HFFc6 (cell line): ENCODE measurements around the gene GRIP2. TPM values are rescaled to one million over a fixed set of nuclear protein-coding genes. Genes with fewer than 3 reads are reported as not detected.

Experiments
- DNase-seq: peaks from one replicate; pipeline ENCODE4 v3.0.0-alpha.2; 2018
- H3K27ac Mint-ChIP-seq: 2 replicates; pipeline ENCODE4 v1.8.0; 2020; ENCODE audit warnings: mild to moderate bottlenecking, mixed read lengths
- H3K27me3 Mint-ChIP-seq: 2 replicates; pipeline ENCODE4 v1.8.0; 2021; ENCODE audit warnings: mild to moderate bottlenecking, moderate library complexity, mixed read lengths; ENCODE audit not compliant: insufficient read depth
- H3K36me3 Mint-ChIP-seq: 2 replicates; pipeline ENCODE4 v1.8.0; 2021; ENCODE audit warnings: low read depth, mixed read lengths
- H3K4me1 Mint-ChIP-seq: 2 replicates; pipeline ENCODE4 v1.8.0; 2020; ENCODE audit warnings: low read depth, mixed read lengths
- H3K4me3 Mint-ChIP-seq: 2 replicates; pipeline ENCODE4 v1.8.0; 2020; ENCODE audit warnings: mild to moderate bottlenecking, moderate library complexity, mixed read lengths
- H3K9me3 Mint-ChIP-seq: 2 replicates; pipeline ENCODE4 v1.8.0; 2020; ENCODE audit warnings: mild to moderate bottlenecking, mixed read lengths
- total RNA-seq, 6 experiments: library from RNA; stranded (reverse); fragmentation: NEBNext Ultra II Directional; extraction: Animal tissue kit (Norgen Biotek cat#: 25700); gene quantifications; 2 replicates in 1 of 6; 3 replicates in 5 of 6; pipeline ENCODE4 v1.2.3, GENCODE V29; 2021
- TF ChIP-seq, protein P1 (sequence below): fragments of 200-600 bp; sonication (generic); IDR thresholded peaks from 2 replicates; pipeline ENCODE4 v1.5.0; 2021; ENCODE audit warnings: antibody characterized with exemption, mild to moderate bottlenecking

Gene GRIP2
- total RNA-seq, 6 experiments from 2014 or later: 0.05 to 0.25 (median 0.13) TPM; not detected in 2

DNA sequence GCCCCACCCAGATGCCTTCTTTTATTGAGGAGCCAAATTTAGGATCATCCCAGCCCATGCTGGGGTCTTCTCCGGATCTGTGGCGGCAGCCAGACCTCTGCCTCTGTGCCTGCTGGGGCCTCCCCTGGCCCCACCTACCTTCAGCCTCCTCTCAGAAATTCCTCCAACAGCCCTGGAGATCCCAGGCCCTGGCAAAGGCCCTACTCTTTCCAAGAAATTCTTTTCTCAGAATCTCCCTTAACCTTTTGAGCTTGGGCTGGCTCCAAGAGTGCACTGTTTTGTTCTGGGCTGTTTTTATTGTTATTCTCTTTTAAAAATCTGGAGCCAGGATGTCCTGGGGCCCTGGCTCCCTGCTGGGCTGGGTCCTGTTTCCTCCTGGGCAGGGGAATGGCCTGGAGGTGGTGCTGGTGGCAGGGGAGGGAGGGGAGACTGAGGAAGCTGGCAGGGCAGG, 57.8 kb downstream of the GRIP2 start:
- Mint-ChIP-seq H3K27me3 (peaks cover 2% of the 10 kb centered on the region), H3K27ac (no peak overlapping the region), H3K4me3 (no peak overlapping the region), H3K4me1 (no peaks in the 10 kb centered on the region), H3K9me3 (no peaks in the 10 kb centered on the region), H3K36me3 (peaks cover 41% of the 10 kb centered on the region)
- TF ChIP-seq, protein P1, sequence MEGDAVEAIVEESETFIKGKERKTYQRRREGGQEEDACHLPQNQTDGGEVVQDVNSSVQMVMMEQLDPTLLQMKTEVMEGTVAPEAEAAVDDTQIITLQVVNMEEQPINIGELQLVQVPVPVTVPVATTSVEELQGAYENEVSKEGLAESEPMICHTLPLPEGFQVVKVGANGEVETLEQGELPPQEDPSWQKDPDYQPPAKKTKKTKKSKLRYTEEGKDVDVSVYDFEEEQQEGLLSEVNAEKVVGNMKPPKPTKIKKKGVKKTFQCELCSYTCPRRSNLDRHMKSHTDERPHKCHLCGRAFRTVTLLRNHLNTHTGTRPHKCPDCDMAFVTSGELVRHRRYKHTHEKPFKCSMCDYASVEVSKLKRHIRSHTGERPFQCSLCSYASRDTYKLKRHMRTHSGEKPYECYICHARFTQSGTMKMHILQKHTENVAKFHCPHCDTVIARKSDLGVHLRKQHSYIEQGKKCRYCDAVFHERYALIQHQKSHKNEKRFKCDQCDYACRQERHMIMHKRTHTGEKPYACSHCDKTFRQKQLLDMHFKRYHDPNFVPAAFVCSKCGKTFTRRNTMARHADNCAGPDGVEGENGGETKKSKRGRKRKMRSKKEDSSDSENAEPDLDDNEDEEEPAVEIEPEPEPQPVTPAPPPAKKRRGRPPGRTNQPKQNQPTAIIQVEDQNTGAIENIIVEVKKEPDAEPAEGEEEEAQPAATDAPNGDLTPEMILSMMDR: no peak
- no peak for DNase-seq

GRCh38 chr3:14481646-14482036, 58.5 kb downstream of the GRIP2 start:
- H3K4me1 Mint-ChIP-seq: no peaks in the 10 kb centered on the region
- TF ChIP-seq, protein P1: no peak
- H3K27ac Mint-ChIP-seq: no peak overlapping the region
- DNase-seq: no peak
- no peaks in the 10 kb centered on the region for H3K9me3 Mint-ChIP-seq
- H3K27me3 Mint-ChIP-seq: peaks cover 2% of the 10 kb centered on the region
- peaks cover 35% of the 10 kb centered on the region for H3K36me3 Mint-ChIP-seq
- no peak overlapping the region for H3K4me3 Mint-ChIP-seq

GRCh38 chr3:14481018-14481645, 59.0 kb downstream of the GRIP2 start:
- Mint-ChIP-seq H3K27me3 (peaks cover 2% of the 10 kb centered on the region), H3K27ac (no peak overlapping the region; the same call in 1 of the 2 replicates), H3K36me3 (peaks cover 34% of the 10 kb centered on the region), H3K4me1 (no peaks in the 10 kb centered on the region), H3K4me3 (no peak overlapping the region), H3K9me3 (no peaks in the 10 kb centered on the region)
- TF ChIP-seq, protein P1: no peak
- DNase-seq: no peak

- Mint-ChIP-seq H3K27ac (0 out of 2 replicates have a peak overlapping the region, but pooled peaks have one; percentile 9), H3K27me3 (peaks cover 2% of the 10 kb centered on the region), H3K4me1 (no peaks in the 10 kb centered on the region), H3K36me3 (peaks cover 34% of the 10 kb centered on the region), H3K4me3 (no peak overlapping the region; the same call in 1 of the 2 replicates), H3K9me3 (no peaks in the 10 kb centered on the region)
- peak; percentile 11 for DNase-seq
- TF ChIP-seq, protein P1: no peak
Measured at GRCh38 chr3:14480207-14481017, 59.7 kb downstream of the GRIP2 start.

- Mint-ChIP-seq H3K4me1 (no peaks in the 10 kb centered on the region), H3K4me3 (no peak overlapping the region), H3K9me3 (no peaks in the 10 kb centered on the region), H3K27me3 (peaks cover 2% of the 10 kb centered on the region), H3K36me3 (peaks cover 31% of the 10 kb centered on the region), H3K27ac (no peak overlapping the region)
- TF ChIP-seq, protein P1: no peak
- no peak for DNase-seq
Measured at GRCh38 chr3:14479591-14479990, 60.6 kb downstream of the GRIP2 start.
